Measurements from ENCODE around the gene CASQ2. TPM values are rescaled to one million over a fixed set of nuclear protein-coding genes. Genes with fewer than 3 reads are reported as not detected.

Gene CASQ2
- total and polyA plus RNA-seq, 2 donors (not counting 1 experiment from before 2014, with no cell fraction given) = not detected

DNA sequence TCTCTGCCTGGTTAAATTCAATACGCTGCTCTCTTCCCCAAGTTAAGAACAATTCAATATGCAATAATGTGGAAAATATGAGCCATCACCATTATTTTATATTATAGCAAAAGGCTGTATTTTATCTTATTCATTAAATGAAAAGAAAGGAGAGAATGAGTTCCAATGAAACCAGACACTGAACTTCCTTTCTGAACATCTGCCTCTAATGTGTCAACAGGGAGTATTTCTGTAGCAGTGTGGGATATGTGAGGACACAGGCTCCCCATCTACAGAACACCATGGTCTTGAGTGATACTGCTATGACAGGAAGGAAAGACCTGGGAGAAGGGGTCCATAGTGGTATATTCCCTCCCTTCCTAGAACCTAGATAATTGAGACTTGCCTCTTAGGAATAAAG is 46.3 kb downstream of the CASQ2 start:
- no peak overlapping the region for H2AFZ ChIP-seq (ENCODE audit: insufficient read depth, low read depth, low read length, poor library complexity, severe bottlenecking)
- H3K4me1 ChIP-seq (ENCODE audit: control insufficient read depth in 2 of 2, insufficient read depth in 2 of 2, low read length in 2 of 2) = no peaks in the 10 kb centered on the region
- H3K27ac ChIP-seq (ENCODE audit: low read length in 2 of 2) = no peak overlapping the region
- Mint-ChIP-seq H3K27me3 (peaks cover 8% of the 10 kb centered on the region), H3K9me3 (ENCODE audit: insufficient read depth) (no peaks in the 10 kb centered on the region), H3K27ac (no peak overlapping the region), H3K4me3 (no peak overlapping the region), H3K4me1 (no peaks in the 10 kb centered on the region)
- no peaks in the 10 kb centered on the region for H3K79me2 ChIP-seq (ENCODE audit: control insufficient read depth, insufficient read depth, low read length)
- WGBS (ENCODE audit: insufficient coverage) = no CpG with 5 or more reads among the region's 1 CpG
- intact Hi-C loops (cut with micrococcal nuclease) = no loop called here
- no peaks in the 10 kb centered on the region for H3K9me3 ChIP-seq (ENCODE audit: control extremely low read depth in 1 of 3, control insufficient read depth in 2 of 3, insufficient read depth in 1 of 3, low read length in 2 of 3)
- no peak for DNase-seq
- no peak overlapping the region for H3K9ac ChIP-seq (ENCODE audit: low read length)
- no peak overlapping the region for H3K4me2 ChIP-seq (replicated peaks; ENCODE audit: low read depth, low read length, poor library complexity, severe bottlenecking)
- no peaks in the 10 kb centered on the region for H3K36me3 ChIP-seq (replicated peaks in 1 of 2; ENCODE audit: control extremely low read depth in 1 of 2, control insufficient read depth in 1 of 2, extremely low read depth in 1 of 2, insufficient read depth in 2 of 2, low read length in 1 of 2)
- H4K20me1 ChIP-seq (ENCODE audit: control insufficient read depth, insufficient read depth, low read length, poor library complexity, severe bottlenecking) = no peaks in the 10 kb centered on the region
- no peak for ATAC-seq (ENCODE audit: low read depth)
- TF ChIP-seq, protein P1, sequence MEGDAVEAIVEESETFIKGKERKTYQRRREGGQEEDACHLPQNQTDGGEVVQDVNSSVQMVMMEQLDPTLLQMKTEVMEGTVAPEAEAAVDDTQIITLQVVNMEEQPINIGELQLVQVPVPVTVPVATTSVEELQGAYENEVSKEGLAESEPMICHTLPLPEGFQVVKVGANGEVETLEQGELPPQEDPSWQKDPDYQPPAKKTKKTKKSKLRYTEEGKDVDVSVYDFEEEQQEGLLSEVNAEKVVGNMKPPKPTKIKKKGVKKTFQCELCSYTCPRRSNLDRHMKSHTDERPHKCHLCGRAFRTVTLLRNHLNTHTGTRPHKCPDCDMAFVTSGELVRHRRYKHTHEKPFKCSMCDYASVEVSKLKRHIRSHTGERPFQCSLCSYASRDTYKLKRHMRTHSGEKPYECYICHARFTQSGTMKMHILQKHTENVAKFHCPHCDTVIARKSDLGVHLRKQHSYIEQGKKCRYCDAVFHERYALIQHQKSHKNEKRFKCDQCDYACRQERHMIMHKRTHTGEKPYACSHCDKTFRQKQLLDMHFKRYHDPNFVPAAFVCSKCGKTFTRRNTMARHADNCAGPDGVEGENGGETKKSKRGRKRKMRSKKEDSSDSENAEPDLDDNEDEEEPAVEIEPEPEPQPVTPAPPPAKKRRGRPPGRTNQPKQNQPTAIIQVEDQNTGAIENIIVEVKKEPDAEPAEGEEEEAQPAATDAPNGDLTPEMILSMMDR (IDR thresholded peaks at IDR 0.05) = no peak
- no peak for TF ChIP-seq EZH2 (IDR thresholded peaks at IDR 0.05; ENCODE audit: borderline replicate concordance, insufficient read depth, low read depth, low read length, poor library complexity, severe bottlenecking)
- H3K27me3 ChIP-seq (replicated peaks in 1 of 4; ENCODE audit: control extremely low read depth in 1 of 4, control insufficient read depth in 3 of 4, insufficient read depth in 4 of 4, low read length in 3 of 4) = no peaks in the 10 kb centered on the region
- ChIA-PET POLR2A (no interaction called here), CTCF (no interaction called here)
- no peak overlapping the region for H3K4me3 ChIP-seq (ENCODE audit: control extremely low read depth in 1 of 5, extremely low read depth in 1 of 5, insufficient read depth in 1 of 5, low read depth in 2 of 5, low read length in 4 of 5)

DNA sequence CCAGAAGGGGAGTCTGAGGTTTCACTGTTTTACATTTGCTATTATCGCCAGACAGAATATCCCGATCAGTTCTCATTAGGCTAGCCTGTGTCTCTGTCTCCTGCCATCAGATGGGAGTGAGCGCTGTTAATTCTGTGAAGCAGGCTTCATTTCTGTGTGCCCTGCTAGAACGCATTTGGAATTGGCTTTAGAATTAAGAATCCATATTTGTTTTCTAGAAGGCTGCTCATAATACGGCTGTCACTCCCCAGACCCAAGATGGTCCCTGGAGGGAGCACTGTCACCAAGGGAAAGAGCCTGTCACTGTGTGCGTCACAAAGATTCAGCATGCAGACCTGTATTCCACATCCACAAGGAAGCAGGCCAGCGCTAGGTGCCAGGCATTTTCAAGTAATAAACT is 49.2 kb downstream of the CASQ2 start:
- H4K20me1 ChIP-seq (ENCODE audit: control insufficient read depth, insufficient read depth, low read length, poor library complexity, severe bottlenecking) = no peaks in the 10 kb centered on the region
- no peak for DNase-seq
- no peaks in the 10 kb centered on the region for H3K9me3 ChIP-seq (ENCODE audit: control extremely low read depth in 1 of 3, control insufficient read depth in 2 of 3, insufficient read depth in 1 of 3, low read length in 2 of 3)
- H3K4me1 ChIP-seq (ENCODE audit: control insufficient read depth in 2 of 2, insufficient read depth in 2 of 2, low read length in 2 of 2) = no peaks in the 10 kb centered on the region
- WGBS (ENCODE audit: insufficient coverage) = 95% methylated on average over 7 of the region's 7 CpGs
- H3K4me2 ChIP-seq (replicated peaks; ENCODE audit: low read depth, low read length, poor library complexity, severe bottlenecking) = no peak overlapping the region
- no peak overlapping the region for H2AFZ ChIP-seq (ENCODE audit: insufficient read depth, low read depth, low read length, poor library complexity, severe bottlenecking)
- intact Hi-C loops (cut with micrococcal nuclease) = no loop called here
- H3K27me3 ChIP-seq (replicated peaks in 1 of 4; ENCODE audit: control extremely low read depth in 1 of 4, control insufficient read depth in 3 of 4, insufficient read depth in 4 of 4, low read length in 3 of 4) = no peaks in the 10 kb centered on the region
- no peak overlapping the region for H3K4me3 Mint-ChIP-seq
- ChIA-PET POLR2A (no interaction called here), CTCF (no interaction called here)
- no peak overlapping the region for H3K9ac ChIP-seq (ENCODE audit: low read length)
- no peak for ATAC-seq (ENCODE audit: low read depth)
- H3K9me3 Mint-ChIP-seq (ENCODE audit: insufficient read depth) = no peaks in the 10 kb centered on the region
- H3K79me2 ChIP-seq (ENCODE audit: control insufficient read depth, insufficient read depth, low read length) = no peaks in the 10 kb centered on the region
- H3K36me3 ChIP-seq (replicated peaks in 1 of 2; ENCODE audit: control extremely low read depth in 1 of 2, control insufficient read depth in 1 of 2, extremely low read depth in 1 of 2, insufficient read depth in 2 of 2, low read length in 1 of 2) = no peaks in the 10 kb centered on the region
- no peak for TF ChIP-seq EZH2 (IDR thresholded peaks at IDR 0.05; ENCODE audit: borderline replicate concordance, insufficient read depth, low read depth, low read length, poor library complexity, severe bottlenecking)
- TF ChIP-seq, protein P1 (IDR thresholded peaks at IDR 0.05) = no peak
- no peak overlapping the region for H3K27ac ChIP-seq (ENCODE audit: low read length in 2 of 2)
- H3K27ac Mint-ChIP-seq = no peak overlapping the region
- no peak overlapping the region for H3K4me3 ChIP-seq (ENCODE audit: control extremely low read depth in 1 of 5, extremely low read depth in 1 of 5, insufficient read depth in 1 of 5, low read depth in 2 of 5, low read length in 4 of 5)
- peaks cover 16% of the 10 kb centered on the region for H3K27me3 Mint-ChIP-seq
- no peaks in the 10 kb centered on the region for H3K4me1 Mint-ChIP-seq
